ENCODE measurements around the gene OR2F2.
A peak's percentile ranks its signal among the peaks of the same experiment; 100 is the strongest.

OR2F2 gene

DNA sequence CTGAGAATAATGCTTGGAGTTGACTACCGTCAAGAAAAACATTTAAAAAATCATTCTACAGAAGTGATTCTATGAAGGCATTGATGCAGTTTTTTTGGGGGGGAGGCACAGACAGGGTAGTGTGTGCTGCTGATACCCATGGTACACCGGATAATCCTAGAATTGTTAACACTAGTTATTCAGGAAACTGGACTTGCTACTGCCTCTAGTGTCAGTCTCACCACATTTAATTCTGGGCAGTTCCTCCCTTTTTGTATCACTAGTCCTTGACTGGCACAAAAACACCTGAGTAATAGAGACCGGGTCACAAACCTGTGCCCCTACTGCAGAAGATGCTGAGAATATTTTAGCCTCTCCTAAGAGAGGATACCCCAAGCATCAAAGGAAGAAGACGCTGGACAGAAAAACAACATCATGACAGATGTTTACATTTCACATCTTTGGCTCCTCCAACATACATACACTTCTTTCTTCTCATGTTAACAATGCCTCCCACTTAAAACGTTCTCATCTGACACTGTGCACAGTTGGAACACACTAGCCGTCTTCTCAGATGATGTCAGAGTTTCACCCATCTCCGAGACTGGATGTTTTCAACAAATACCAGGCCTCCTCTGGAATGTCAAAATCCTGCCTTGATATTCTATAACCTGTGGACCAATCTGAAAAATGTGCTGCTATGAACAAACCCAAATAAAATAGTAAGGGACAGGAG is 19.9 kb upstream of the OR2F2 start:
- DNase-seq: no peak

DNA sequence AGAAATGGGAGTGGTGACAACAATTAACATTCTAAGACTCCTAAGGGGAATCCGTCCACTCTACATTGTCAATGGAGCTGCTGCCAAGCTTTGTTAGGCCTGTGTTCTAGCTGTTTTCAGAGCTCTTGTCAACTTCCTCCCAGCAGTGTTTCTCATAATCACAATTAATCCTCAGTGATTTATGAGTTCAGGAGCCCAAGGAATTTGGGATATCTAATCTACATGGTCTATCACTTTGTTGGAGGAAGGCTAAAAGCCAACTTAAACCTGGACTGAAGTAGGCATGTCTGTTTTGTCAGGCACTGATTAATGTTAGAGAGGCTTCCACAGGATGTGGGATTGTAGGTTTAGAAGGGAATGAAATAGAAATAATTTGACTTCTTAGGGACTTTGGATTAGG is 10.2 kb upstream of the OR2F2 start:
- DNase-seq: no peak

DNA sequence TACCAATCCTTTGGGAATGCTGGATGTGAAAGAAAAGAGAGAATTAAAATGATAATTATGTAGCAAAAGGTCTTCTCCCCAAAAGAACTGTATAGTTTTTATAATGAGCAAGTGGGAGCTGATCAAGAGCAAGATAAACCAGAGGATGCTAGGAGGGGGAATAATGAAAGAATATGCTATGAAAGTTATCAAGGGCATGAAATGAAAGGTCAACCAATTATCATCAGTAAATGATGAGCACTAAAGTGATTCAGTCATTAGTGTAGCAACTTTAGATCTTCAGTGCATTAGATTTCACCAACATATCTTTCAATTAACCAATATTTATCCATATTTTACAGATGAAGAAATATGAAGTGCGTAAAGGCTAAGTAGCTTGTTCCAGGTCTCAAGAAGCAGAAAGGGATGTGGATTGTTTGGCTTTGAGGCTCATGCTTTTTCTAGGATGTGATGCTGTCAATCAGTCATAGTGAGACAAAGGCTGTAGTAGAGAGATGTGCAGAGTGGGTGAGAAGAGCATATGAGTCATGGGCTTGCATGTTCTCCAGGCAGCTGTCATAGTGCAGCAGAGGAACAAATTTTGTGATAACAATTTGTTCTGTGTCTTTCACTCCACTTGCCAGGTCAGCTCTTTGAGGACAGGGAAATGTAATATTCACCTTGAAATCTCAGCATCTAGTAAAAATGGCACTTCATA is 5.7 kb upstream of the OR2F2 start:
- DNase-seq: peak; percentile 68

DNA sequence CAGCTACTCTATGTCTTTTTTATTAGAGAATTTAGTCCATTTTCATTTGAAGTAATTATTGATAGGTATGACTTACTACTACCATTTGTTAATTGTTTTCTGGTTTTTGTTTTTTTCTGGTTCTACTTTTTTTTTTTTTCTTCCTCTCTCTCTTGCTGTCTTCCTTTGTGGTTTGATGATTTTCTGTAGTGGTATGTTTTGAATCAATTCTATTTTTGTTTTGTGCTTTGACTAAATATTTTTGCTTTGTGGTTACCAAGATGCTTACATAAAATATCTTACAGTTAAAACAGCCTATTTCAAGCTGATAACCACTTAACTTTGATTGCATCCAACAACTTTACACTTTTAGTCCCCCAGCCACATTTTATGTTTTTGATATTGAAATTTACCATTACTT is 3.3 kb upstream of the OR2F2 start:
- peak; percentile 5 for DNase-seq

DNA sequence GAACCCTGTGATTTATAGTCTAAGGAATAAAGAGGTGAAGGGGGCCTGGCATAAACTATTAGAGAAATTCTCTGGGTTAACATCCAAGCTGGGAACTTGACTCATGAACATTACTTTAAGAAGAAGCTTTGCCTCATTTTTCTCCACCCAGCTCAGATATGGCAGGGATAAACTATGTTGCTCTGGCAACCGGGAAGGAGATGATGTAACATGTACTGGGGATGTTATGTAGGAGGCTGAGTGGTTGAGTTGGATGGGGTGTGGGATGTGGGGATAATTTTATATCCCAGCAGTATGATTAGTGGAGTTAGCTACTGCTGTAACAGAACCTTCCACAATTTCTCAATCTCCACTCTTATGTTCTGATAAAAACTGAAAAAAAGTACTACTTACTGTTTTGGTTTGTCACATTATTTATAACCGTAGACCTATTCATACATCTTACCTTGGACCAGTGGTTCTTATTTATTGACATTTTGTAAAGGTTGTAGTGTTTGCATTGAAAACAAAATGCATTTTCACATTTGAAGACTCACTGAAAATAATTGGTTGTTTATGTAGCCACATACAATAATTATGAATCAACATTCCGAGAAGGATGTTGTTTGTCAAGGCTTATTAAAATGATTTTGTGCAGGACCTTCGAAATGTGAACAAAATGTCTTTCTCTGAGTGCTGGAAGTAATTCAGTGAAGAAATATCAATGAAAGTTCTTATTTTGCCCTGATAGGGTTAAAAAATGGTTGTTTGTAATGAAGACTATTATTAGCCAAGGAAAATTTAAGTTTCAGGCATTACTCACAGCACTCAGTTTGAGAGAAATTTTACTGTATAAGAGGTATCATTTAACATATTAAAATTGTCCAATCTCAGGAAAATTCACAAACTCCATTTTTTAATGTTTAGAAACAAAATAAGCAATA is 1.3 kb downstream of the OR2F2 start:
- no peak for DNase-seq

DNA sequence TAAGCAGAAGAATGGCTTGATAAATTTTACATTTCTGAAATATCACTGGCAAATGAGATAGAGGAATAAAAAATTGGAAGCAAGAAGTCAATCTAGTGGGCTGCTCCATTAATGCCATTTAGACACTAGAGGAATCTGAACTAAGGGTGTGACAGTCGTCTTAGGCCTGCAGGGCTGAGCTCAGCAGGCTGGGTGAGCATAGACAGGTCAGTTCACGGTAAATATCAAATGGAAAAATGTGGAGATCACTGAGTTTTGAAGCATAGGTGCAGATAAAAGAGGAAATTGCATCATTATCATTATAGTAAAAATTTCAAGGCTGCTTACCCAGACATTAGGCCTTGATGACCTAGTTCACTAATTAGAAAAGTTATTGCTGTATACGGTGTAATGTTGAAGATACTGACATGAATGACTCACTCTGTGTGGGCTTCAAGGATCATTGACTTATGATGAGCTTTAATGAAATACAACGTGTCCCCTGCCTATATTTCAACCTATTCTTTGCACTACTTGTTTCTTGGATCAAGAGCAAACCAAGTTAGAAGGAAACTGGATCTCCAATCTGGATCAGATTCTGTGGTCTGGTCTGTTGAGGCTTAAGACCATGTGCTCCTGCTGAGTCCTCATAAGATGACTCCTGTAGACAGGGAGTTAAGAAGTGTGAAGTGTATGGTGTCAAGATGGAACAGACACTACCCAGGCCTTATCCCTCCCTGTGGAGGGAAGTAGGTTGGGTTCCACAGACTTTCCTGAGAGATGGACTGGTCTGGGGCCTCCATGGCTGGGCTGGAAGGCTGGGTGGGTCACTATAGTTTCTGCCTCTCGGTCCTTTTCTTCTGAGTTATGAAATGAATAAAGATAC is 3.6 kb downstream of the OR2F2 start:
- DNase-seq: no peak

DNA sequence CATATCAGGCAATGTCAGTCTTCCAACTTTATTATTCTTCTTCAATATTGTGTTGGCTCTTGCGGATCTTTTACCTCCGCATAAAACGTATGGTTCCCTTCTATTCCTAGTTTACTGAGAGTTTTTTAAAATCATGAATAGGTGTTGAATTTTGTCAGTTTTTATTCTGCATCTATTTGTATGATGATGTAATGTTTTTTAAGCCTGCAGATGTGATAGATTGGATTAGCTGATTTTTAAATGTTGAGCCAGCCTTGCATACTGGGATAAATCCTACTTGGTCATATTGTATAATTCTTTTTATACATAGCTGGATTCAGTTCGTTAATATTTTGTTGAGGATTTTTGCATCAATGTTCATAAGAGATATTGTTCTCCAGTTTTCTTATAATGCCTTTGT is 10.4 kb downstream of the OR2F2 start:
- DNase-seq: no peak

DNA sequence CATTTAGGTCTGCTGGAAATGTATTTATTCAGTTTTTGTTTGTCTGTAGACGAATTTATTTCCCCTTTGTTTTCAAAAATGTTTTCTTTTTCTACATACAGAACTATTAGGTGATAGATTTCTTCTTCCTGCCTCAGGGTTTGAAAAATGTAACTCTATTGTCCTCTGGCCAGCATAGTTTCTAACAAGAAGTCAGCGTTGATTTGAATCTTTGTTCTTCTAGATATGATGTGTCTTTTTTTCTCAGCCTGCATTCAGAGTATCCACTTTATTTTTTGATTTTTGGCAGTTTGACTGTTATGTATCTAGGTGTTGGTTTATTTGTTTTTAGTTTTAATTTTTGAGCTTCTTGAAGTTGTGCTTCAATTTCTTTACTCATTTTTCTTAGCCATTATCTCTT is 12.1 kb downstream of the OR2F2 start:
- no peak for DNase-seq

DNA sequence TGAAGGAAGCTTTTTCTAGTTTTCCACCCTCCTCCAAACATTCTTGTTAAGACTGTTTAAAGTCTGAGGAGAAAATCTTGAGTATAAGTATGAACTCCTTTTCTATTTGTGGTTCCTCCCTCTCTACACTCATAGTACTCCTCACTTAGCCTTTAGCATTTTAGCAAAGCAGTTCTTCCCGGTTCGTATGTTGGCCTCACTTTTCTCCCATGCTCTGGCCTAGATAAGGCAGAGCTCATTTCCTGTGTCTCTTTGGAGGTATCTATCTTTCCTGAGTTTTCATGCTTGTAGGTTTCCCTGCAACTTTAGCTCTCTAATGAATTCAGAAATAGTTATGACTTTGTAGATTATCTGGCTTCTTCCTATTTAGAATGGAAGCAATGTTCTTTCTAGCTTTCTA is 13.7 kb downstream of the OR2F2 start:
- DNase-seq: no peak

DNA sequence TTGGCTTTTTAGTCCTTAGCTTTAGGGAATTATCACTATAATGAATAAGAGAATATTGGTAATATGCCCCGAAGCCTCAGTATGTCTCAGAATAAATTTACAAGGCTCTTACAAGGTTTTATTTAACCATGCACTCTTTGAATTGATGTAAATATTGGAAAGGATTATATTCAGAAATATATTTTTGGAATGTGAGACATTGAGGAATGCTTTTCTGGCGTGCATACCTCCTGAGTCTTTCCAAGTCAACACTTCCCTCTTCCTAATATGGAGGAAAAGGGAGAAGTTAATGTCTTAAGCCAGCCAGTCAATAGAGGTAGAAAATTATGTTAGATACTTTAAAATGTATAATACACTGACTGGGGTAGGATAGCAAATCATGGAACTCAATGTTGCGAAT is 18.4 kb downstream of the OR2F2 start:
- DNase-seq: no peak

DNA sequence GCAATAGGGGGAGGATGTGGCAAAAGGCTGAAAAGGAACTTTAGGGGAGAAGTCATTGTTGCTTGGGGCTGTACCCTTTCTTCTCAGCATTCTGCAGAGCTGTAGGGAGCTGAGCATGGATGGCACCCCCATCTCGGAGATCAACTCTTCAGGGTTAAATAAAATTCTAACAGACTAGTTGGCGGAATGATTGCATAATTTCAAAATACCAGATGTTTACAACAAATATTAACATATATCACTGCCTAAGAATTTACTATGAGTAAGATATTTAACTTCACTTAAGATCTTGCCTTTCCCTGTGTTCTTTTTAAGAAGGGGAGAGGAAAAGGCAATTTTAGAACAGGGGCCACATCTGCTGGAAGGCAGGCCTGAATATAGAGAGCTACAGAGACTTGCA is 19.1 kb downstream of the OR2F2 start:
- no peak for DNase-seq

DNA sequence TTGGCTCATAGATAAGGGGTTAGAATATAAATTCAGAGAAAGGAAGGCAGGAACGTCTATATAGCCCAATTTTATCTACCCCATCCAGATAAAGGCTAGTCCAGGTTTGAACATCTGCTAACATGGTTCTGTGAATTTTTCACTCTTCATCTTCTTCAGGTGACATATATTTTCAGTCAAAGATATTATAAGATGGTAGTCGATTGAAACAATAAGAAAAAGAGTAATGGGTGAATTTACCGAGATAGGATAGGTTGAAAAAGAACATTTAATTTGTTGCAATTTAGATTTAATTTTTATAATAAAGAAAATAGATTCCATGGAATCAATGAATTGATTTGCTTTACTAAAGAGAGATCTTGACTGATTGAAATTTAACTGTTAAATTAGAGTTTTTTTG is 19.5 kb downstream of the OR2F2 start, which contains the start of gene OR2F1:
Gene OR2F1, plus strand, starts transcription at position 301 of the 400 bp plus-strand sequence. CDS start 5,127 bp downstream, outside the sequence.
- no peak for DNase-seq

DNA sequence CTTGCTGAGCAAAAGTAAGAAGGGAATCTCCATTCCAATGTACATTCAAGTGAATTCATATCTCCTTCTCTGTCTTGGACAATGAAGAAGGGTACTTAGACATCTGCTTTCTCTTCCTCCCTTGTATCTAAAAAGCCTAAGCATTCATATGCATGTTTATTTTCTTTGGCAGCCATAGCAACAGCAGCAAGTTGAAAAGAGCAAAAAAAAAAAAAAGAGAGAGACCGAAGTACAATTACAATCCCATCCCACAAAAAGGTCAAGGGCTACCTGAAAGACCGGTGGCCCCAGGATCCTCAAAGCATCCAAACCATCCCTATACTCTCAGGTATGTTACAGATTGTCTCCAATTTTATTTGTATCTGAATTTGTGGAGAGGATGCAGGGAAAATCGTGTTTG is 23.7 kb downstream of the OR2F2 start:
- no peak for DNase-seq

DNA sequence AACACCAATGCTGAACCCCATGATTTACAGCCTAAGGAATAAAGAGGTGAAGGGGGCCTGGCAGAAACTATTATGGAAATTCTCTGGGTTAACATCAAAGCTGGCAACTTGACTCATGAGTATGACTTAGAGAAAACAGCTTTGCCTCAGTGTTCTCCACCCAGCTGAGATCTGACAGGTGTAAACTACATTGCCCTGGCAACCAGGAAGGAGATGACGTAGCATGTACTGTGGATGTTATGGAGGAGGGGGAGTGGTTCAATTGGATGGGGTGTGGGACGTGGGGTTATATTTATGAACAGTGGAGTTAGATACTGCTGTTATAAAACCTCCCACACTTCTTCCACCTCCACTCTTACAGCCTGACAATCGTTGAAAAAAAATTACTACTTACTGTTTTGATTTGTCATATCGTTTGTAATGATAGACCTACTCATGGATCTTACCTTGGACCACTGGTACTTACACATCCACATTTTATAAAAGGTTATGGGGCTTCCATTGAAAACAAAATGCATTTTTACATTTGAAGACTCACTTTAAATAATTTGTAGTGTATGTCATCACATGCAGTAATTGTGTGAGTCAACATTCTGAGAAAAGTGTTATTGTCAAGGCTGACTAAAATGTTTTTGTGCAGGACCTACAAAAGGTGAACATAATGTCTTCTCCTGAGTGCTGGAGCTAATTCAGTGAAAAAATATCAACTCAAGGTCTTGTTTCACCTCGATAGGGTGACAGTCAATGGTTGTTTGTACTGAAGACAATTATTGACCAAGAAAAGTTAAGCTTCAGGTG is 26.0 kb downstream of the OR2F2 start:
- DNase-seq: no peak

DNA sequence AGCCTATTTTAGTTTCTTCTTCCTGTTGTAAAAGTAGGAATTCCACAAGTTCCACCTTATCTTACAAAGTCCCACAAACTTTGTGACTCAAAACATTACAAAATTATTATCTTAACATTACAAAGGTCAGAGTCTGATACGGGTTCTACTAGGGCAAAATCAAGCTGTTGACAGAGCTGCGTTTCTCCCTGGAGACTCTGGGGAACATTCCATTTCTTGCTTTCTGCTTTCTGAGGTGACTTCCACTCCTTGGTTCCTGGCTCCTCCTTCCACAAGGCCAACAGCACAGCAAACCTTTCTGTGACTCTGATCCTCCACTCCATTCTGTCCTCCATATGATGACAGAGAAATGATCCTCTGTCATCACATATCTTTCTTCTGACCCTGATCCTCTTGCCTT is 30.2 kb downstream of the OR2F2 start:
- no peak for DNase-seq

DNA sequence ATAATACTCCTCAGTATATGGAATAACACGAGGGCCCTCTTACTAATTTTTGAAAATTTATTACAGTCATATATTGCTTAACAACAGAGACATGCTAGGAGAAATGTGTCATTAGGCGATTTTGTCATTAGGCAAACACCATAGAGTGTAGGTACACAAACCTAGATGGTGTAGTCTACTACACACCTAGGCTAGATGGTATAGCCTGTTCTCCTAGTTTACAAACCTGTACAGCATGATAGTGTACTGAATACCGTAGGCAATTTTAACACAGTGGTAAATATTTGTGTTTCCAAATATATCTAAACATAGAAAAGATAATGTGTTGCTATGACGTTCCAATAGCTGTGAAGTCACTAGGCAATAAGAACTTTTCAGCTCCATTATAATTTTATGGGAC is 32.4 kb downstream of the OR2F2 start:
- DNase-seq: no peak

DNA sequence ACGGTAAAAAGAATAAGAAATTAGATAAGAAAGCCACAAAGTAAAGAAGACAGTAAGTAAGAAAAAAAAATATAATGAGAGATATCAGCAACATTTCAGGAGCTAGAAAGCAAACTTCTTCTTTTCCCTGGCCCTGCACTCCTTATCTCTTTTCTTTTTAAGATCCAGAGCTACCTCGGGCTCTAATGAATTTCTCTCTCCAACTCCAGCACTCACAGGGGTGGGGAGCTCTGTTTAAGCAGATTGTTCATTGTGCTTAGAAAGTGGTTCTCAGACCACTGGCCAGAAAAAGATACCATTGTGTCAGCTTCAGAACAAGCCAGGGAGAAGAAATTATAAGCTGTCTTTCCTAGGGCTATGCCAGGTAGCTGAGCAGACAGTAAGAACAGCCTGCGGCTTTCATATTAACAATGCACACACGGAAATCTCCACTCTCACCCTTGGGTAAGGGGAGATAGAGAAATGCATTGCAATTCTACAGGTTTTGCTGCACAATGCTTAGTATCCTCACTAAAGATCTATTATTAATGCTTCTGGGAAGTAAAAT is 38.9 kb downstream of the OR2F2 start:
- DNase-seq: no peak

DNA sequence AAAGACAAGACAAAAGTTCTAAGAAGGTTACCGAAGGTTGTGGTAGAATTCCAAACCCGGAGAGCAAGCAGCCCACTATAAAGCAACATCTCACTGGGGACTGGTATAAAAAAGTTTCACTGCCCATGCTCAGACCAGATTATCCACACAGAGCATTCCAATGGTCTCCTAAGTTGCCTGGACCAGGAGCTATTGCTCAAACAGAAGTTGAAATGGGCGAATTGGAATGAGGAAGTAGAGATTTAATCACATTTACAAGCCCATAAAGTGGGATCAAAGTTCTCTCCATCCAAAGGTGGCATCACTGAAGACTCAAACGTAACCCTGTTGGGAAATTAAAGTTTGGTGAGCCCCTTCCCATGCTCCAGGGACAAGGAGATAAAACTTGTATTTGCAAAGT is 39.4 kb downstream of the OR2F2 start:
- no peak for DNase-seq

DNA sequence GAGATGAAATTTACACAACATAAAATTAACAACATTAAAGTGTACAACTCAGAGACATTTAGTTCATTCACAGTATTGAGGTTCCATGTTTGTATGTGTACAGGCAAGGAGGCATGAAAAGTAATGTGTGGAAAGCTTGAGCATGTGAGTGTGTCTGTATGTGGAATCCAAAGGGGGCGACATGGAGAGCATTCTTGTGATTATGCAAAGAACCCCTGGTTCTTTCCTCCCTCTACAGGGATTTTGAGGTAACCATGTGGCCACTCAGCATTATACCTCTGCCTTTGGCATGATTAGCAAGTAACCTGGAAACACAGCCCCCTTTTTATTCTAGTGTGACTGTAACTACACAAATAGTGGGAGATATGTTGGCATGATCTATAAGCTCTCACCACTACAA is 40.6 kb downstream of the OR2F2 start:
- no peak for DNase-seq

DNA sequence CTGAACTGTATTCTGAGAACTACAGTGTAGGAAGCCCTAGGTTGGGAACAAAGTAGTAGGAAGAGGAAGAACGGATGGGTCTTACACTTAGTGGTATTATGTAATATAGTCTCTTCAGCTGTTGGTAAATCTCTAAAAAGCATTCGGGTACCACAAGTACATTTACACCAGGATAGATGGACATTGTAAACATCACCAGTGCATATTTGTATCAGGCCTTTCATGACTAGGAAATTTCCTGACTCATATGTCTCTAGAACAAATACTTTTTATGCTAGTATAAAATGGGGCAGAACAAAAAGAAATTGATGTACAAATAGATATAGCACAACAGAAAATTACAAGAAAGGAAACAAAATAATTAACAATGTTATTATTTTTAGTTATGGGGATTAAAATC is 43.6 kb downstream of the OR2F2 start:
- DNase-seq: no peak

DNA sequence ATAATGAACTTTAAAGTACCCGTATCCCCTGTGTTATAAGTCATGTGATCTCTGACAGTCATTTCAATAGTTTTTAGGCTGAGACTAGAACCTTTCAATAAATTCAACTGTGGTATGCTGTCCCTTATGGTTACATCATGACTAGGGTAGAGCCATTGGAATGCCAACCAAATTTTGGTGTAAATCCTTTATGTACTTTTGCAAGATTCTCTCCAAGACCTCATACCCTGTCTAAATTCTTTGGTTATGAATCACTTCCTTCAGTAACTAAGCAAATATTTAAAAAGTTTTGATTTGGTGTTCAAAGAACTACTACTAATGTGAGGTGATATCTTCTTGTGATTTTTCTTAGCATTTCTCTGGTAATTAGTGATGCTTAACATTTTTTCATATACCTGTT is 44.3 kb downstream of the OR2F2 start:
- no peak for DNase-seq

DNA sequence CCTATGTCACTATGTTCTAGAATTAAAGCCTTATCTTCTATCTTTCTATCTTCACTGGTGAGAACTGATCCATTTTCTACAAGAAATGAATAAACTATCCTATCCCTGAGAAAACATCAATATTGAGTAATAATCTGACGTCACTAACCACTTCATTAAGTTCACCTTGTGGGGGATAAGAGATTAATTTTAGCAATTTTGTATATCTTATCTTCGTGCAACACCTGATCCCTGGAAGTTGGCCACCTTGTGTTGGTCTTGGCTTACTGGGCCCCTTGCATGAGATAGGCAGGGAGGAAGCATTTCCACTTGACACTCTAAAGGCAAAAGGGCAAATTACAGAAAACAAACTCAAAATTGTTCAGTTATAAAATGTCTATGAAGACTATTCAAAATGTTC is 45.0 kb downstream of the OR2F2 start:
- no peak for DNase-seq

Measured in activated CD4-positive, alpha-beta T cell treated with anti-CD3 and anti-CD28 coated beads, Interleukin-2, Interleukin-6, amounts not matched to agents 100 ng/mL and 50 ng/mL, durations not matched to agents 16 hours and 8 hours (primary cell).